ENCODE data around the gene ERRFI1. TPM values are rescaled to one million over a fixed set of nuclear protein-coding genes. Genes with fewer than 3 reads are reported as not detected.
A peak's percentile ranks its signal among the peaks of the same experiment; 100 is the strongest.

ERRFI1 gene
- total RNA-seq, 1 experiment from 2014 or later, result 44.6 TPM

DNA sequence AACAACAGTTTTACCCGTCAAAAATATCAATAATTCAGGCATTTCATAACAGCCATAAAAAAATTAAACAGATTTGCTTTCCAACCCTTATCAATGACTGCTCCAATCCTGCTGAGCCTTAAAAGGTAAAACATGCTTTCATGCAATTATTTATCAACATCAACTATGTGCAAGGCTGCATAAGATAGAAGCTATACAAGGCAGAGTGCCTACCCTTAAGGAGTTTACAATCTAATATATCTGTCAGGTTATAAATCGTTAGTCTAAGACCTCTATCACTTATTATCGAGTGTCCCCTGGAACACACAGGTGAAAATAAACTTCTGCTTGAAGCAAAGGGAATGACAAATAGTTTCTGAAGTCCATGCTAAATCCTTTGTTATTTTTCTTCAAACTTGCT lies 1.8 kb downstream of the ERRFI1 start (continued):
- TF ChIP-seq, protein P1, sequence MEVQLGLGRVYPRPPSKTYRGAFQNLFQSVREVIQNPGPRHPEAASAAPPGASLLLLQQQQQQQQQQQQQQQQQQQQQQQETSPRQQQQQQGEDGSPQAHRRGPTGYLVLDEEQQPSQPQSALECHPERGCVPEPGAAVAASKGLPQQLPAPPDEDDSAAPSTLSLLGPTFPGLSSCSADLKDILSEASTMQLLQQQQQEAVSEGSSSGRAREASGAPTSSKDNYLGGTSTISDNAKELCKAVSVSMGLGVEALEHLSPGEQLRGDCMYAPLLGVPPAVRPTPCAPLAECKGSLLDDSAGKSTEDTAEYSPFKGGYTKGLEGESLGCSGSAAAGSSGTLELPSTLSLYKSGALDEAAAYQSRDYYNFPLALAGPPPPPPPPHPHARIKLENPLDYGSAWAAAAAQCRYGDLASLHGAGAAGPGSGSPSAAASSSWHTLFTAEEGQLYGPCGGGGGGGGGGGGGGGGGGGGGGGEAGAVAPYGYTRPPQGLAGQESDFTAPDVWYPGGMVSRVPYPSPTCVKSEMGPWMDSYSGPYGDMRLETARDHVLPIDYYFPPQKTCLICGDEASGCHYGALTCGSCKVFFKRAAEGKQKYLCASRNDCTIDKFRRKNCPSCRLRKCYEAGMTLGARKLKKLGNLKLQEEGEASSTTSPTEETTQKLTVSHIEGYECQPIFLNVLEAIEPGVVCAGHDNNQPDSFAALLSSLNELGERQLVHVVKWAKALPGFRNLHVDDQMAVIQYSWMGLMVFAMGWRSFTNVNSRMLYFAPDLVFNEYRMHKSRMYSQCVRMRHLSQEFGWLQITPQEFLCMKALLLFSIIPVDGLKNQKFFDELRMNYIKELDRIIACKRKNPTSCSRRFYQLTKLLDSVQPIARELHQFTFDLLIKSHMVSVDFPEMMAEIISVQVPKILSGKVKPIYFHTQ (CRISPR knock-in tag; IDR thresholded peaks at IDR 0.05), result no peak
- TF ChIP-seq, protein P2, sequence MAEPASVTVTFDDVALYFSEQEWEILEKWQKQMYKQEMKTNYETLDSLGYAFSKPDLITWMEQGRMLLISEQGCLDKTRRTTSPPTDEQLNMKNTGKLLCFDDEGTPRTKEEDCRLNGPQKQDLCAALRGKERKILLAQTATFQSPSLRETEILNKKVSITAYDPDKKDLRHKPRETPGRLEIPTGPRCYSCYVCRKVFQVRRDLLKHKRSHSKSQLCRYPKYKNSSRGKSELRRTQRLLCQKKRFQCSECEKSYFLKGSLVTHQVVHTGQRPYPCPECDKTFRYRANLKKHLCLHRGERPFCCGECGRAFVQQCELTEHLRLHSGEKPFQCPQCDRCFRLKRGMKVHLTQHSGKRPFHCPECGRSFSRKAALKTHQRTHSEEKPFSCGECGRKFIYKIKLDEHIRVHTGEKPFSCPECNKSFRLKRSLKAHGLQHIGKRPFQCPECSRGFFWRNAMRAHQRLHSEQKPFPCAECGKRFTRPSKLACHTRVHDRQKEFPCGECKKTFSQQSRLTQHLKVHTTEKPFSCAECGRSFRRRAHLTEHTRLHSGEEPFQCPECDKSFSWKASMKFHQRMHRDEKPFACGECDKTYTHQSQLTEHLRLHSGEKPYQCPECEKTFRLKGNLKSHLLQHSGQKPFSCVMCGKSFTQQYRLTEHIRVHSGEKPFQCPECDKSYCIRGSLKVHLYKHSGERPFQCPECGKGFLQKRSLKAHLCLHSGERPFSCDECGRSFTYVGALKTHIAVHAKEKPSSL (CRISPR knock-in tag; conservative IDR thresholded peaks at IDR 0.05), result no peak
- TF ChIP-seq STAT6 (CRISPR knock-in tag; conservative IDR thresholded peaks at IDR 0.05; ENCODE audit: low read depth) (no peak), ATF6 (CRISPR knock-in tag; IDR thresholded peaks at IDR 0.05) (no peak), NR2C2 (CRISPR knock-in tag; IDR thresholded peaks at IDR 0.05) (no peak), FOXJ3 (CRISPR knock-in tag; IDR thresholded peaks at IDR 0.05; ENCODE audit: borderline replicate concordance) (no peak)

DNA sequence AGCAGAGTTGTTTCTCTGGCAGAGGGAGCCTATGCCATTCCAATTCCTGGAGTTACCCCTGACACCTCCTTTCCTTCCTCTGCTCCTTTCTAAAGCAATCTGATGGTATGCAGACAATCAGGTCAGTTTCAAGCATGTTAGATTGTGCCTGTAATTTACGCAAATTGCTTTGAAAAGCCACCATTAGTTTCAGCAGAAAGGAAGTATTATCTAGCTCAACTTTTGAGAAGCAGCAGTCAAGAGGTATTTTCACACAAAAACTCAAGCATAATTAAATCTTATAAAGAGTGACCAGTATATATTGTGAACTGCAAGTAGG lies 2.2 kb downstream of the ERRFI1 start:
- CTCF ChIA-PET, result interaction anchor here (7.0 kb wide), 1 partner anchor 9 kb away, joined by 37 read pairs; no protein-coding TSS in a partner anchor

GRCh38 chr1:8023287-8023994 lies 2.7 kb downstream of the ERRFI1 start:
- DNase-seq (ENCODE audit: low spot score), result no peak
- CTCF ChIA-PET, result interaction anchor here (7.0 kb wide), 1 partner anchor 8 kb away, joined by 37 read pairs; no protein-coding TSS in a partner anchor
- peak overlapping the region; percentile 88 for H3K4me3 Mint-ChIP-seq
- peaks cover 85% of the 10 kb centered on the region for H3K4me1 Mint-ChIP-seq
- no peak for ATAC-seq
- H3K9me3 Mint-ChIP-seq, result no peaks in the 10 kb centered on the region
- POLR2A ChIA-PET, result no interaction called here
- no peak for TF ChIP-seq STAT6 (CRISPR knock-in tag; conservative IDR thresholded peaks at IDR 0.05; ENCODE audit: low read depth)
- no peak for TF ChIP-seq ATF2 (CRISPR knock-in tag; IDR thresholded peaks at IDR 0.05; ENCODE audit: borderline replicate concordance, low read depth)
- no peak for TF ChIP-seq SMAD3 (CRISPR knock-in tag; IDR thresholded peaks at IDR 0.05; ENCODE audit: borderline replicate concordance)
- TF ChIP-seq NFE2L1 (CRISPR knock-in tag; IDR thresholded peaks at IDR 0.05), result no peak
- no peak for TF ChIP-seq TCF7 (CRISPR knock-in tag; IDR thresholded peaks at IDR 0.05; ENCODE audit: low read depth)
- TF ChIP-seq SMAD4 (CRISPR knock-in tag; IDR thresholded peaks at IDR 0.05), result no peak
- H3K27ac Mint-ChIP-seq, result peak overlapping the region; percentile 84
- peaks cover 7% of the 10 kb centered on the region for H3K27me3 Mint-ChIP-seq (ENCODE audit: low read depth)
- peaks cover 4% of the 10 kb centered on the region; the same call in 1 of the 2 replicates for H3K36me3 Mint-ChIP-seq

More for the DNA sequence above, 2.2 kb downstream of the ERRFI1 start:
- ATAC-seq (no peak), DNase-seq (ENCODE audit: low spot score) (no peak)
- peaks cover 7% of the 10 kb centered on the region for H3K27me3 Mint-ChIP-seq (ENCODE audit: low read depth)
- H3K27ac Mint-ChIP-seq, result peak overlapping the region; percentile 84
- H3K4me3 Mint-ChIP-seq, result peak overlapping the region; percentile 88
- POLR2A ChIA-PET, result no interaction called here
- H3K36me3 Mint-ChIP-seq, result peaks cover 4% of the 10 kb centered on the region; the same call in 1 of the 2 replicates
- H3K9me3 Mint-ChIP-seq, result no peaks in the 10 kb centered on the region
- H3K4me1 Mint-ChIP-seq, result peaks cover 83% of the 10 kb centered on the region
- TF ChIP-seq KAT7 (CRISPR knock-in tag; IDR thresholded peaks at IDR 0.05; ENCODE audit: borderline replicate concordance), result no peak

Data from WTC11 (cell line).